Astrocyte of the hippocampus (primary cell): ENCODE results near the gene EHD3.
A peak's percentile ranks its signal among the peaks of the same experiment; 100 is the strongest.
"Not testable (repeated sequence)": the region's sequence is repeated elsewhere in the genome, so short reads cannot be mapped to it uniquely, and the experiment has no call there.

Experiments used
- DNase-seq: peaks from one replicate; pipeline ENCODE4 v3.0.0; 2011; ENCODE audit warnings: low read depth, low spot score

Gene EHD3

GRCh38 chr2:31254237-31255203 is 20.6 kb downstream of the EHD3 start:
- no peak for DNase-seq

GRCh38 chr2:31255911-31256571 is 22.1 kb downstream of the EHD3 start:
- DNase-seq, result no peak

DNA sequence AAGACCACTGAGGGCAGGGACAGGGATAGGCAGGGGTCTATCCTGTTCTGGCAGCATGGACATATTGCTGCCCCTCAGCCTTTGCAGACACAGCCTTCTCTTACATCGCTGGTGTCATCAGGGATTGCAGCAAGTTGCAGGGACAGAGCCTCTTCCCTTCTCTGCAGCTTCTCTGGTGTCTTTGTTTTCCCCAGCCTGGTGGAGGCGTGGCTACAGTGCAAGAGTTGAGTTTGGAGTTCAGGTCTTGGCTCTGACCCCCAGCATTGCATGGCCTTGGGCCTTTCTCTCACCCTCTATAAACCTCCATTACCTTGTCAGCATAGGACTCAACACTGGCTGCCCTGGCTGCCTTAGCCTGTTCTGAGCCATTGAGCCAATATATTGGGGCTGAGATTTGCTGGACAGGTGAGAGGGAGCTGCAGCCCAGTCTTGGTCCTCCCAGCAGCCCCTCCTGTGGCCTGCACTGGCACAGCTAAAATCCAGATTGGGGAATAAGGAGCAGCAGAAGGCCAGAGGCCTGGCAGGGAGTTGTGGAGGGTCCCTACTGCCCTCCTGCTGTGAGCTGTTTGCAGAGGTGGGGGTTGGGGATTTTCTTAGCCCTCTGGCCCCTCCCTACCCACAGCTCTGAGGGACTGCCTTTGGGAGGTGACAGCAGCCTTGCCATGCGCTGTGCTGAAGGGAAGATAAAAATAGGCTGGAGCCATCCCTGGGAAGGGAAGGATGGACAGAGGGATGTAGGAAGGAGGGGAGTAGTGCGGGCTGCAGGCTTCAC is 22.8 kb downstream of the EHD3 start:
- no peak for DNase-seq

DNA sequence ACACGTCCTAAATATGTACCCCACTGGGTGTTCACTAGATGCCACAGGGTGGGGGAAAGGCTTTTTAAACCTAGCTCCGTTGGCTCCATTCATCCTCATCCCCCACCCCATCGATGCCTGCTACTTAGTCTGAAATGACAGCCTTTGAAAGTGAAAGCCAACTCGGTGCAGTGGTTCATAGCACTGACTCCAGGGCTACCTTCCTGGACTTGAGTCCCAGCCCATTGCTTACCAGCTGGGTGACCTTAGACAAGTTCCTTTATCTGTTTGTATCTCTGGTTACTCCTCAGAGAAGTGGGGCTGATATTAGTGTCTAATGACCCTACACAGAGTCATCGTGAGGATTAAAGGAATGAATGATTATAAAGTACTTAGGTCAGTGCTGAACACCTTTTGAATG is 24.4 kb downstream of the EHD3 start:
- DNase-seq, result no peak

DNA sequence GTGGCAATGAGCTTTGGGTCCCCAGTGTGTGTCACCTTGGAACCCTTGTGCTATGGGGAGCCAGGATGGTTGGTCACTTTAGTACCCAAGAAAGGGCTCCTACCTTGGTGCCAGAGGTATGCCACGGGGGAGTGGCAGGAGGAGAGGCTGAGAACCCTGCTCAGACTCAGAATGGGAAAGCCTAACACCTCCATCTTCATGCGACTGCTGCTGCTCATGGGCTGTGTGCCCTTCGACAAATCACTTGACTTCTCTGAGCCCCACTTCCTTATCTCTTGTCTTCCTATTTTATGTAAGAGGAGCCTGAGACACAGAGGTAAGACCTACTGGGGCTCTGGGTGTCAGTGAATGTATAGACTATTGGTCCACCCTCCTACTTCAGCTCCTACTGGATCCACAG is 25.1 kb downstream of the EHD3 start:
- DNase-seq, result no peak

GRCh38 chr2:31260870-31261269 is 26.9 kb downstream of the EHD3 start:
- no peak for DNase-seq

- DNase-seq, result no peak
Observed at GRCh38 chr2:31263636-31264190, 29.8 kb downstream of the EHD3 start.

- no peak for DNase-seq
Observed at GRCh38 chr2:31265234-31265633, 31.3 kb downstream of the EHD3 start.

GRCh38 chr2:31266804-31267203 is 32.9 kb downstream of the EHD3 start:
- no peak for DNase-seq

- no peak for DNase-seq
Observed at GRCh38 chr2:31267437-31268120, 33.6 kb downstream of the EHD3 start.

DNA sequence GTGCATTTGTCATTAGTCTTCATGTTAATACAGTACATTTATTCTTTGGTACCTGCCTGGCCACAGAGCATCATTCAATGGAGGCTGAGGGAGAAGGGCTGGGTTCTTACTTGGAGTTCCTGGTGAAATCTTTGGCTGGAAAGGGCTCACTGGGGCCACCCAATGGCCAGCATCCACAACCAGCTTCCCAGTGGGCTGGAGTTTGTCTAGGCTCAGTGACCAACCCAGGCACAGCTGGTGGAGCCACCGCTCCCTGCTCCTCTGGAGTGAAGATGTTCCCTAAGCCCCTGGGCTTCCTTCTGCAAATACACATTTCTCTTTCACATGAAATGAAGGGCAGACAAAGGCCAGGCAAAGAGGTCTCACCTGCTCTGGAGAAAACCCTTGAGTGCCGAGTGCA is 34.4 kb downstream of the EHD3 start:
- no peak for DNase-seq

- peak; percentile 31 for DNase-seq
Observed at GRCh38 chr2:31269087-31269486, 35.1 kb downstream of the EHD3 start.

DNA sequence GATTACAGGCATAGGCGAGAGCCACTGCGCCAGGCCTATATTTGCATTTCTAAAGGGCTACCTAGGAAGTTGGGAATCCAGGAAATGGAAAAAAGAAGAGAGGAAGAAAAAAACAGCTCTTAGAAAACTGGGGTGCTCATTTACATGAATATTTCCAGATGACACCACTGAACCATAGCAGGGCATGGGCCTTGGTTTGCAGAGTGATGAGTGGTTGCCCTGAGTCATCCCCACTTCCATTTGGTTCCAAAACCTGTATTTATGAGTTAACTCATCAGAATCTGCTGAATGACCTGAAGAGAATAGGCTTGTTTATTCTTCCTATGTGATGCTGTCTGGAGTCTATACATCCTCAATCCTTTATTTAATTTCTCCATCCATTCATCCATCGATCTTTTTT is 36.2 kb downstream of the EHD3 start:
- no peak for DNase-seq

DNA sequence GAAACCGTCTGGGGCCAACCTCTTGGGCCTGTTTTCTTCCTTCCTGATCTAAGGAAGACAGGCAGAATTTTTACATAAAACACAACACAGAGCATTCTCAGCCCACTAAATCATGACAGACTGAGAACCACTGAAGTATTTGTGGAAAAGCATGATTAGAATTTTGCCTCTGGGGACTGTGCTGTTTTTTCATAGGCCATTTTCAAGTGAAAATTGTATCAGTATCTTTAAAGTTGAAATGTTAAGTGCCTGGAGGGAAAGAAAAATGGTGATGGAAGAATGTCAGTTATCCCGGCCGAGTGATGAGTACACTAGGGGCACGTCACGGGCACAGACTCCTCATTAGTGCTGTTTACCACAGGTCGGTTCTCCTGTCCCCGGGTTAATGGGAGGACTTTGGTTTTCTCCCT is 36.9 kb downstream of the EHD3 start:
- DNase-seq, result no peak

DNA sequence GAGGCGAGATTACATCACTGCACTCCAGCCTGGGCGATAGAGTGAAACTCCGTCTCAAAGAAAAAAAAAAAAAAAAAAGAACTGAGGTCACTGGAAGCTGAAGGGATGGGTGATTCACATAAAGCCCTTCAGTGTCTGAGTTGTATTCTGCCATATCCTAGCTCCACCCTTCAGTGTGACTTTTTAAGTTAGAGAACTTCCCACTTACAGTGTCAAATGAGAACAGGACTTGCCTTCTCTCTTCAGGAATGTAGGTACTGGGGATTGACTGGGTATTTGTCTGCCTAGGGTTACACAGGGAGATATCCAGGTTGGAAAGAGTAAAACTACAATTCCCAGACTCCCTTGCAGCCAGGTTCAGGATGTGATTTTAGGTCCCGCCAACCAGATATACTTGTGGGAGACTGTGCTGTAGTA is 37.9 kb downstream of the EHD3 start:
- DNase-seq, result no peak

- DNase-seq, result no peak
Observed at GRCh38 chr2:31274401-31275075, 40.6 kb downstream of the EHD3 start.

GRCh38 chr2:31275976-31276375 is 42.0 kb downstream of the EHD3 start:
- no peak for DNase-seq

- no peak for DNase-seq
Observed at GRCh38 chr2:31277621-31278020, 43.7 kb downstream of the EHD3 start.

- DNase-seq, result no peak
Observed at GRCh38 chr2:31282634-31283033, 48.7 kb downstream of the EHD3 start.

- not testable (repeated sequence) for DNase-seq
Observed at GRCh38 chr2:31283193-31283919, 49.4 kb downstream of the EHD3 start.
